Stimulated activated CD4-positive, alpha-beta T cell treated with anti-CD3 and anti-CD28 coated beads, Interleukin-15, amount 100 ng/mL, for 1 hour (primary cell): Measurements from ENCODE around the gene MICB.
"Not testable (repeated sequence)": the region's sequence is repeated elsewhere in the genome, so short reads cannot be mapped to it uniquely, and the experiment has no call there.

Experiments
- DNase-seq, 2 donors: peaks; one replicate each; pipeline ENCODE4 v3.0.0-alpha.2; 2020; ENCODE audit warnings: low read depth in 1 of 2, low spot score in 1 of 2

MICB gene

DNA sequence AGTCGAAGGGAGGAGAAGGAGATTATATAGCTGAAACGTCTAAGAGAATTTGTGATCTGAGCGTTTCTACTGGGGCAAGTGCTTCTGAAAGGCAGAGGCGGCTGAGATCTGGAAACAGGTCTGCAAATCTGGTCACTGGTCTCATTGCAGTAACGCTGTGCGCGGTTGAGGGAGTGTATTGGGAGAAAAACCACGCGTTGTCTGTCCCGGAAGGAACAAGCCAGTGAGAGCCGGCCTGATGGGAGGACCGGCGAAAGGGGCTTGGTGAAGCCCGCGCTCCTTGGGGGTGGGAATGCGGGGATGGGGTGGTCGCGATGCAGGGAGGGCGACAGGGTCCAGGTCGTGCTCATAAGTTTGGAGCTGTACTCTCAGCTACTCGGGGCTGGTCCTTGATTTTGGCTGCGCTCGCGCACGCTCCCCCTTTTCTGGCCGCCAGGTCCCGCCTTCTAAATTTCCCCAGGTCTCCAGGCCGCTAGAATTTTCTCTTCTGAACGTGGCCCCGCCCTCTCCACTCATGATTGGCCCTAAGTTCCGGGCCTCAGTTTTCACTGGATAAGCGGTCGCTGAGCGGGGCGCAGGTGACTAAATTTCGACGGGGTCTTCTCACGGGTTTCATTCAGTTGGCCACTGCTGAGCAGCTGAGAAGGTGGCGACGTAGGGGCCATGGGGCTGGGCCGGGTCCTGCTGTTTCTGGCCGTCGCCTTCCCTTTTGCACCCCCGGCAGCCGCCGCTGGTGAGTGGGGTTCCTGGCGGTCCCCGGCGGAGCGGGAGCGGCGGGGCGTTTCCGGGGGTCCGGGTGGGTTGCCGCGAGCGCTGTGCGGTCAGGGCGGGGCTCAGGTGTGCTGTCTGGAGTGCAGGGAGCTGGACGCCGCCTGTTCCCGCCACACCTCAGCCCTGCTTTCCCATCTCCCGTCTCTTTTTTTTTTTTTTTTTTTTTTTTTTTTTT is at the start of gene MICB:
Gene MICB, plus strand, starts transcription at position 615 of the 946 bp plus-strand sequence. Its CDS starts 49 bp downstream, at position 664.
- peak; percentile 61 to 77 for DNase-seq

DNA sequence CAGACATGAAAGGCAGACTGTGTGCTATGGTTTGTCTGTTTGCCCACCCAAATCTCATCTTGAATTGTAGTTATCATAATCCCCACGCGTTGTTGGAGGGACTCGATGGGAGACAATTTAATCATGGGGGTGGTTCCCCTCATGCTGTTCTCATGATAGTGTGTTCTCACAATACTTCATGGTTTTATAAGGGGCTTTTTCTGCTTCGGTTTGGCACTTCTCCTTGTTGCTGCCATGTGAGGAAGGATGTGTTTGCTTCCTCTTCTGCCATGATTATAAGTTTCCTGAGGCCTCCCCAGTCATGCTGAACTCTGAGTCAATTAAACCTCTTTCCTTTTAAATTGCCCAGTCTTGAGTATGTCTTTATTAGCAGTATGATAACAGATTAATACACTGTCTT is 47.2 kb upstream of the MICB start:
- no peak for DNase-seq

DNA sequence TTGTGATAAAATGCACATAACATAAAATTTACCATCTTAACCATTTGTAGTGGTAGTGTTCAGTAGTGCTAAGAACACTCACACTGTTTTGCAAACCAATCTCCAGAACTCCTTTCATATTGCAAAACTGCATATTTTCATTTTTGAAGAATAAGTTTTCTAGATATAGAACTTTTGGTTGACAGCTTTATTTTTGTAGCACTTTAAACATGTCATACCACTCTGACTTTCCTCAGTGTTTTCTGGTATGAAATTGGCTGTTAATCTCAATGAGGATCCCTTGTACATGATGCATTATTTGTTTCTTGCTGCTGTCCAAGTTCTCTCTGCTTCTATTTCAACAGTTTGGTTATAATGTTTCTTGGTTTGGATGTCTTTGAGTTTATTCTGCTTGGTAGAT is 45.1 kb upstream of the MICB start:
- no peak for DNase-seq

DNA sequence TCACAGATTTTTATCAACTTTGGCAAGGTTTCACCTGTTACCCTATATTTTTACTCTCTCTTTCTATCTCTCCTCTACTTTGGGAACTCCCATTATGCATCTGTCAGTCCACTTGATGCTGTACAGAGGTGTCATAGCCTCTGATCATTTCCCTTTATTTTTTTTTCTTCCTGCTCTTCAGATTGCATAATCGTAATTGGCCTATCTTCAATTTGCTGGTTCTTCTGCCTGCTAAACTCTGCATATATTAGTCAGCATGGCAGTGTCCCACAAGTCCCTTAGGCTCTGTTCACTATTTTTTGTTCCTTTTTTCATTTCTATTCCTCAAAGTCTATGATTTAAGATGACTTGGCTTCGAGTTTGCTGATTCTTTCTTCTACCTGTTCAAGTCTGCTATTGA is 44.7 kb upstream of the MICB start:
- DNase-seq = no peak

DNA sequence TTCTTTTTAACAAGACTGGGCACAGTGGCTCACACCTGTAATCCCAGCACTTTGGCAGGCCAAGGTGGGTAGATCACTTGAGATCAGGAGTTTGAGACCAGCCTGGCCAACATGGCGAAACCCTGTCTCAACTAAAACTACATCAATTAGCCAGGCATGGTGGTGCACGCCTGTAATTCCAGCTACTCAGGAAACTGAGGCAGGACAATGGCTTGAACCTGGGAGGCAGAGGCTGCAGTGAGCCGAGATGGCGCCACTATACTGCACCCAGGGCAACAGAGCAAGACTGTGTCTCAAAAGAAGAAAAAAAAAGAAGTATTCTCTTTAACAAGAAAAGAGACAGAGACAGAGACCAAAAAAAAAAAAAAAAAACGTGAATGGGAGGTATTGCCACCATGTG is 38.1 kb upstream of the MICB start:
- not testable (repeated sequence) for DNase-seq

DNA sequence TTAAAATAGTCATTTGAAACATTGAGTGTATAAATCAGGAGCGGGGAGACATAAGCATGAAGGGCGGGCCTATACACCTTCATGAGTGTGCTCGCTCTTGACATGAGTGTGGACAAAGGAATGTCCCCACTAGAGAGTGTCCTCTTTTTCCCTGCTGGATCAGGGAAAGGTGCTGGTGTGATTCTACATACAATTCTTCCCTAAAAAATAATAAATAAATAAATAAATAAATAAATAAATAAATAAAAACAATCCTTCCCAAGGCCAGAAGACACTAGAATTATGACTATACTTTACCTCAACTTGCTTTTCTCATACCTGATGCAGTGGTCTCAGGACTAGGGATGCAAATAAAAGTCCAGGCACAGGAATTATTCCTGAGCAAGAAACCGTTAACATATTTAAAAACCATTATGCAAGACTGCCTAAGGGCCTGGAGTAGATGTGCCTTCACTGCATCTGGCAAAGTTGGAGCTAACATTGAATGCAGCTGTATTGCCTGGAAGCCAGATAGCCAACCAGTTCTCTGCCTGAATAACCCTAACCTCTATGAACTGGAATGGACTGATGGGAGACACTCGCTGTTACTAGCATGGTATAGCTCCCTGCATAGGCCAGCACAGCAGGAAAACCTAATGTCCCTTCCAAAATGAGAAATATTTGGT is 37.5 kb upstream of the MICB start:
- no peak for DNase-seq

DNA sequence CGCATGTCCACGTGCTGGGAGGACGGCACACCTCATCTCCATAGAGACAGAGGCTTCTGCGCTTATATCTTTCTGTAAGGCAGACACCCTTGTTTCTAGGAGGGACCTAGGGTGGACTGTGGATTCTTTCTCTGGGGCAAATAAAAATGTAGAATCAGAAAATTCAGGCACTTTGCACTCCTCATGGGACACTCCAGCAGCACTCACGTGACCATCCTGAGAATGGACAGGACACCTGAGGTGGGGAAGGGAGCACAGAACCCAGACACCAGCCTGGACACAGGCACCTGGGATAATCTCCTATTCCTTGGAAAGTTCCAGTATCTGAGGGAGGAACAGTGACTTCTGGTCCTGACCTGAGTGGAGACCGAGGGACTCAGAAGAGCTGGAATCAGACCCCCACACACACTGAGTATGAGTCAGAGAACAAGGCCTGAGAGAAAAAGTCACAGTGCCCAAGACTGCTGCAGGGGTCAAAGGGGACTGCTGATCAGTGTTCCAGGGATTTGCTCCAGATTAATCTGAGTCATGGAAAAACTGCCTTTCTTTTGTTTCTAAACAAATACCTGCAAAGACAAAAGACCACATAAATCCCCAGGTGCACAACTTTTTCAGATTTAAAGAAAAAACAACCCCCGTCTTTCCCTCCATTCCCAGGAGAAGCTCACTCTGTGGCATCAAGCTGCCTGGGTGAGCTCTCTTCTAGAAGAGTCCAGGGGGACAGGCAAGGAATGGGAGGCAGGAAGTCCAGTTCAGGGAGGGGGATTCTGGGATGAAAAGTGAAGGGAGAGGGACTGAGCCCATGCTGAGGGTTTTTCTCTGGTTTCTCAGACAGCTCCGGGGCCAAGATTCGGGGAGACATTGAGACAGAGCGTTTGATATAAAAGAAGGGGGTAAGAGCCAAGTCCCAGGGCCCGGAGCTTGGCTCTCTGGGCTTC is 35.6 kb upstream of the MICB start:
- DNase-seq = no peak

DNA sequence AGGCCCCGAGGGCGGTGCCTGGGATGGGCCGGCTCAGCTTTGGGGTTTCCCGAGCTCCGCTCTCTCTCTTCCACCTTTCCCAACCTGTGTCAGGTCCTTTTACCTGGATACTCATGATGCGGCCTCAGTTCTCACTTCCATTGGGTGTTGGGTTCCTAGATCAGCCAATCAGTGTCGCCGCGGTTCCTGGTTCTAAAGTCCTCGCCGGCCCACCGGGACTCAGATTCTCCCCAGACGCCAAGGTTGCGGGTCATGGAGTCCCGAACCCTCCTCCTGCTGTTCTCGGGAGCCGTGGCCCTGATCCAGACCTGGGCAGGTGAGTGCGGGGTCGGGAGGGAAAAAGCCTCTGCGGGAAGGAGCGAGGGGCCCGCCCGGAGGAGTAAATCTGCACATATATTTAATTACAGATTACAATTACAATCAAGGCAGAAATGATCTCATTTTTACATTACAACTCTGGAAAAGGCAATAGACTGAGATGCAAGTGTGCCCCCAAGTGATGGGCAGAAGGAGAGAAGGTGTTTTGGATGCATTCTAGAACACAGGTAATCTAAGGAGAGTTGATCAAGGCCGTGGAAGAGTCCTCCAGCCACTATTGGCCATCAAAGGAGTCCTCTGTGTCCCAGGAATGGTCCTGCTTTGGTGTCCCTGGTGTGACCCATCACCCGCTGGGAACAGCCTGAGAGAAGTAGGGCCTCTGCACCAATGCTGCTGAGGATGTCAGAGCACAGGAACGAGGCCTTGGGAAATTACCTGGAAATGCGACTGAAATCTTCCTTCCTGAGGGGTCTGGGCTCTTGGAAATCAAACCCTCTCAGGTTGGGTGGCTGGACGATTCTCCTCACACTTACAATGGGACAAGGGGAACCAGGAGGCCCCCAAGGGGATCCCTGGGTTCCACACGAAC is 34.7 kb upstream of the MICB start:
- DNase-seq = peak; percentile 74 to 78

DNA sequence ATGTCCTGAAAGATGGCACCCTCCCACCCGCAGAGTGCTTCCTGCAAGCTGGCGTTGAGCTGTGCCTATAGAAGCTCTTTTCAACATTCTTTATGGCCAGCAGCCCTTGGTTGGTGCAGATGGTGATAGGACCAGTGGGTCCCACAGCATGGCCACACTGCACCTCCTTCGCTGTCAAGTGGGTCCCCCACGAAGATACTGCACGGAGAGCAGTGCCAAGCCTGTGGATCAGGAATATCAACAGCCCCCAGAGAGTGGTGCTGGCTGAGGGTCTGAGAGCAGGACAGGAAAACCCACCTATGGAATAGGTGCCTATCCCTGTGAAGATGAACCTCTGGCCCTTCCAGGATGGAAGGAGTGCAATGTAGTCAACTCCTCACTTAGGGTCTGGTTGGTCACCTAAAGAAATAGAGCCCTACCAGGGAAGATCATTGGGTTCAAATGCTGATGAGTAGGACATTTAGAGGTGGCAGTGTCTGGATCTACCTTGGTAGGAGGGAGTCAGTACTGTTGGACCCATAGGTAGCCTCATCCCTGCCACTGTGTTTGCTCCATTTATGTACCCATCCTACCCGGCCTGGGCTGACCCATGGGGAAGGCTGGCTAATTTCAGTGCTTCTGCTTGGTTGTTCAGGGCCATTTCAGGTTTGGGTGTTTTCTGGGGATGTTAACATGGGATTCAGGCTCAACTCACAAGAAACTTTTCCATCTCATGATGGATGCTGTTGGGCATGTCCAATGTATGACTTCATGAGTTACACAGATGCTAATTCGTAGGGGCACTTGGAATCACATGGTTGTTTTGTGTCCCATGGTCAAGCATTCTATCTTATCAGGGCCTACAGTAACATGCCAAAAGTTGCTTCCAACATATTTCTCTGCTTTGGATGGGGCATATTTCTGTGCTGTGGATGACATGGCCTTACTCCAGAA is 33.4 kb upstream of the MICB start:
- DNase-seq = no peak

DNA sequence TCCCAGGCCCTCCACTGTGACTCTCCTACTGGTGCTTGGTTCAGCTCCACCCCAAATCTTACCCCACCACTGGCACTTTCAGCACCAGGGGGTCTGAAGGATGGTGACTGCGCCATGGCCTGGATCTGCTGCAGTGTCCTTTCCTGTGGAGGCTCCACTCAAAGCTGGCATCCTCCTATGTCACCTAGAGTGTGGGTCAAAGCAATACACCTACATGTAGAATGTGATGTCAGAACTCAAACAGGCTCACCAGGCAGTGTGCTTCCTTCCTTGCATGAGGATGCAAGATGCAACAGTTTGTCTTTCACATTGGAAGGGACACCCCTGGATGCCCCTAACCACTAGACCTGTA is 32.8 kb upstream of the MICB start:
- no peak for DNase-seq

DNA sequence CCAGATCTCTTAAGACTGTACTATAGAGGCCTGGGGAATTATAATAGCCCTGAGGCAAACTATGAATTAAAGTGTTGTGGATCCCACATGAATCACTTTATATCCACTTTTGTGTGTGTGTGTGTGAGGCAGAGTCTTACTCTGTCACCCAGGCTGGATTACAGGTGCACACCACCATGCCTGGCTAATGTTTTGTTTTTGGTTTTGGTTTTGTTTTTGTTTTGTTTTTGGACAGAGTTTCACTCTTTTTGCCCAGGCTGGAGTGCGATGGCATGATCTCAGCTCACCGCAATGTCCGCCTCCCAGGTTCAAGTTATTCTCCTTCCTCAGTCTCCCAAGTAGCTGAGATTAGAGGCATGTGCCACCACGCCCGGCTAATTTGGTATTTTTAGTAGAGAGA is 32.2 kb upstream of the MICB start:
- no peak for DNase-seq

DNA sequence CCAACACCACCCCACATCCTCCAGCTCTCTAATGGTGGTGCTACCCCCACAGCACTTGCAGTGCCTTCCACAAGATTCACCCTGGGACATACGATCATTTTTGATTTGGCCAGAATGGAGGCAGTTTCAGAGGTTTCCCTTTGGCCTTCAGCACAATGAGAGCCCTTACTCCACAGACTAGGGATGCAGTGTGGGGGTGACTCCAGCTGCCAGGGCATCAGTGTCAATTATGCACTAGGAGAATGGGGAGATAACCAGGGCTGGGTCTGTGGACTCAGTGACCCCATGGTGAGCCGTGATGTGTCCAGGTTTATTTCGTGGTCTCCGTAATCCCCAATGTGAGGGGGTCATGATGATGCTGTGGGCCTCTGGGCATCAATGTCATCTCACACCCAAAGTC is 31.5 kb upstream of the MICB start:
- DNase-seq = no peak

DNA sequence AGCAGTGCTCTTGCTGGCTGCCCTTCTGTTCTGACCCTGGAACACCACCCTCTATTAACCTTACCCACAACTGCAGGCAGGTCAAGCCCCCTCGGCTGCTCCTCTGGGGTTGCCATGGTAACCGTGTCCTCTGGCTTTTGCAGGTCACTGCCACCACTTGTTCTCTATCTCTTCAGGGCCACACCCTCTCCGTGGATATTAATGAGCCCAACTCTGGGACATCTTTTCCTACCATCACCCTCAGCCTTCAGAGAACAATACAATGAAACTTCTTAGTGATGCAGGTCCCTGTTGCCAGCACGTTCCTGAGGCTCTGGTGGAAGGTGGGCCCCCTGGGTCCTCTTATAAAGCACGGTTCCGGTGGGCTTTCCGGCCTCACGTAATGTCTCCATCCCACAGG is 30.8 kb upstream of the MICB start:
- no peak for DNase-seq

DNA sequence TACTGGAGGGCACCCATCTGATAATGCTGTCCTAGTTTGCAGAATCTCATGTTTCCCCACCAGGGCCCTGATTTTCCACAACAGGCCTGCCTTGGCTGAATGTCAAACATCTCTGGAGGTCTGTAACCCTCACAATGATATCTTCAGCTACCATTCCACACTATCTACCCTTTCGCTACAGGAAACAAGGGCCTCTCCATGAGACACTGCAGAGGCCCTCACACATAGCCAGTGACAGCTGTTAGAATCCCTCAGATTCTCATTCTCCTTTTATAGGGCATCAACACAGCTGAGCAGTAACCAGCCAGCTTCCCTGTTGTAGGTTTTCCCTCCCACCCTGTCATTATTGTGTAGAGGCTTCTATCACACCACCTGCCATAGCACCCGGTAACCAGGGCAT is 29.6 kb upstream of the MICB start:
- no peak for DNase-seq

DNA sequence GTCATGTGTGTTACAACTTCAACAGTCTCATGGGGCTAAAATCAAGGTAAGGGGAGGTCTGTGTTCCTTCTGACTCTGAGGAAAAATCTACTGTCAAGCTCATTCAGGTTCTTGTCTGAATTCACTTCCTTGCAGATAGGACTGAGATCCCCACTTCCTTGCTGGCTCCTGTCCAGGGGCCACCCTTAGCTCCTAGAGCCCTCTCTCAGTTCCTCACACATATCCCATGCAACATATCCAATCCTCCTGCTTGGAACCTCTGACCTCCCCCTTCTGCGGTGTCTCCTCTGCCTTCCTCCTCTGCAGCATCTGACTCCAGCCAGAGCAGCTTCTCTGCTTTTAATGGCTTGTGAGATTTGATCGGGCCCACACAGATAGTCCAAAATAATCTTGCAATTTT is 27.1 kb upstream of the MICB start:
- no peak for DNase-seq

DNA sequence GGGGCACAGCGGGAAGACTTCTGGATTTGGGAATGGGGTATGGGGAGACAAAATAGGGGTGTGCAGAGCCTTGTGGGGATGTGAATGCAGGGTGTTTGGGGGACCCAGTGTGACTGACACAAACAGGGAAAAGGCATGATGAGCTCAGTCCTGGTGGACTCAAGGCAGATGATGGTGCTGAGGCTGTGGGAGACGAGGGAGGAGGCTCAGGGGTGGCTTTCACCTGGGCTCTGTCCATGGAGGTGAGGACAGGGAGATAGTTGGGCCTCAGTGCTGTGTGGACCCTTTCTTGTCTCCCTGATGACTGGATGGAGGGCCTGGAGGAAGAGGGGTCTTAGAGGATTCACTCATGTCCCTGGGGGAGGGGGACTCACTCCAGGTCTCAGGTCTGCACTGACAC is 26.2 kb upstream of the MICB start:
- DNase-seq = no peak

DNA sequence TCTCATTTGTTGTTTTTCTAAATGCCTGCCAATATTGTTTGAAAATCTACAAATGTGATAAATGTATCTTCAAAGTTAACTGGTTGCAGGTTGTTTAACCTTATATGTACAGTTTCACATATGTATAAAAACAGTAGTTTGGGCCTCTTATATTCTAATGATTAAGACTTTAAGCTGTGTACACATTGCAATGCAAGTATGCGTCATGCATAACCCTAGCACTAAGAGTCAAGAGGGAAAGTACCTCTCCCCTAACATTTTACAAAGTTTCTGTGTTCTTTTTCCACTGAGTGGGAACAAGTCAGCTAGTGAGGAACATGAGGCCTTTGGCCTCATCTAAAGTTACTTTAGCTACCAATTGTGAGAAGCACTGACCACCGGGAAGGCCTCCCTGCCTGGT is 25.7 kb upstream of the MICB start:
- DNase-seq = no peak

DNA sequence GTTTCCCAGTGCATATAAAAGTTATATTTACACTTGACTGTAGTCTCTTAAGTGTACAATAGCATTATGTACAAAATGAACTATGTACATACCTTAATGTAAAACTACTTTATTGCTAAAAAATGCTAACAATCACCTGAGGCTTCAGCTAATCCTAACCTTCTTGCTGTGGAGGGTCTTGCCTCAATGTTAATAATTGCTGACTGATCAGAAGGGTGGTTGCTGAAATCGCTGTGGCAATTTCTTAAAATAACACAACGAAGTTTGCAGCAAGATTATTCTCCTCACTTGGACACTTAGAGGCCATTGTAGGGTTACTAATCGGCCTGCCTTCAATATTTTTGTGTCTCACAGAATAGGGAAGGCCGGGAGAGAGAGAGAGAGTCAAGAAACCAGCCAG is 24.7 kb upstream of the MICB start:
- DNase-seq = no peak
